ENCODE results near the gene MYO18B.

Gene MYO18B

GRCh38 chr22:25818541-25818940, 76.6 kb downstream of the MYO18B start:
- no peaks in the 10 kb centered on the region for H3K4me1 ChIP-seq (ENCODE audit: control insufficient read depth, insufficient read depth, low read length)
- no peaks in the 10 kb centered on the region for H3K9me3 ChIP-seq (ENCODE audit: control insufficient read depth, insufficient read depth, low read length)
- H3K27me3 ChIP-seq (ENCODE audit: control insufficient read depth, insufficient read depth, low read length): peaks cover 3% of the 10 kb centered on the region
- no peak overlapping the region for H3K9ac ChIP-seq (ENCODE audit: low read depth, low read length)
- H3K4me3 ChIP-seq (ENCODE audit: low read depth, low read length): no peak overlapping the region
- H3K36me3 ChIP-seq (ENCODE audit: control insufficient read depth, insufficient read depth, low read length): no peaks in the 10 kb centered on the region

DNA sequence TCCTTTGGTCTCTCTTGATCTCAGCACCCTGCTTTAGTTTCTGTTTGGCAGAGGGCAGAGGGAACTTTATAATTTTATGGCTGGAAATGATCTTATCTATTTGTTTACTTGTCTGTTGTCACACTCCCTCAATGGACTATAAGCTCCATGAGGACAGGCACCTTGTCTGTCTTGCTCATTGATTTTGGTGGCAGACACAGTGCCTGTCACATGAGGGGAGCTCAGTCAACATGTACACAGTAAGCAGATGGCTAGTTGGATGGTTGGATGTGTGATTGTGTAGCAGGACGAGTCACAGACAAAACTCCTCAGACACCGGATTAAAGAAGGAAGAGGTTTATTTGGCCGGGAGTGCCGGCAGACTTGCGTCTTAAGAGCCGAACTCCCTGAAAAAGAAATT, 80.4 kb downstream of the MYO18B start:
- no peaks in the 10 kb centered on the region for H3K4me1 ChIP-seq (ENCODE audit: control insufficient read depth, insufficient read depth, low read length)
- H3K9ac ChIP-seq (ENCODE audit: low read depth, low read length): no peak overlapping the region
- no peaks in the 10 kb centered on the region for H3K36me3 ChIP-seq (ENCODE audit: control insufficient read depth, insufficient read depth, low read length)
- H3K27me3 ChIP-seq (ENCODE audit: control insufficient read depth, insufficient read depth, low read length): peaks cover 3% of the 10 kb centered on the region
- no peak overlapping the region for H3K4me3 ChIP-seq (ENCODE audit: low read depth, low read length)
- H3K9me3 ChIP-seq (ENCODE audit: control insufficient read depth, insufficient read depth, low read length): no peaks in the 10 kb centered on the region

DNA sequence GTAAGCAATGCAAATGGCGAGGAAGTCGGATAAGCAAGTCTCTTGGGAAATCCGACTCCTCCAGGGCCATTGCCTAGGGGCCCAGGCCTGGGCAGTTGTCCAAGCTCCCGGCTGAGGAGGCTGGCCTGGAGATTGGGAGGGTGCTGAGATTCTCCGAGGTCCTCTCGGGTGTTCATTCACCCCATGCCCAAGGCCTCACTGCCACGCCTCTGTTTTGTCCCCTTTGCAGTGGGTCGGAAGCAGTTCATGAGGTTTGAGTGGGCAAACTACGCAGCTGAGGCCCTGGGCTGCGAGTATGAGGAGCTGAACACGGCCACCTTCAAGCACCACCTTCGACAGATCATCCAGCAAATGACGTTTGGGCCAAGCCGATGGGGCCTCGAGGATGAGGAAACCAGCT, 81.3 kb downstream of the MYO18B start:
- Histone ChIP-seq H3K9me3 (ENCODE audit: control insufficient read depth, insufficient read depth, low read length) (no peaks in the 10 kb centered on the region), H3K4me1 (ENCODE audit: control insufficient read depth, insufficient read depth, low read length) (no peaks in the 10 kb centered on the region), H3K4me3 (ENCODE audit: low read depth, low read length) (no peak overlapping the region), H3K36me3 (ENCODE audit: control insufficient read depth, insufficient read depth, low read length) (no peaks in the 10 kb centered on the region), H3K27me3 (ENCODE audit: control insufficient read depth, insufficient read depth, low read length) (peaks cover 3% of the 10 kb centered on the region), H3K9ac (ENCODE audit: low read depth, low read length) (no peak overlapping the region)

GRCh38 chr22:25824828-25825423, 82.9 kb downstream of the MYO18B start:
- Histone ChIP-seq H3K4me3 (ENCODE audit: low read depth, low read length) (no peak overlapping the region), H3K9ac (ENCODE audit: low read depth, low read length) (no peak overlapping the region), H3K36me3 (ENCODE audit: control insufficient read depth, insufficient read depth, low read length) (no peaks in the 10 kb centered on the region), H3K27me3 (ENCODE audit: control insufficient read depth, insufficient read depth, low read length) (no peaks in the 10 kb centered on the region), H3K9me3 (ENCODE audit: control insufficient read depth, insufficient read depth, low read length) (no peaks in the 10 kb centered on the region), H3K4me1 (ENCODE audit: control insufficient read depth, insufficient read depth, low read length) (no peaks in the 10 kb centered on the region)

- no peaks in the 10 kb centered on the region for H3K27me3 ChIP-seq (ENCODE audit: control insufficient read depth, insufficient read depth, low read length)
- H3K9me3 ChIP-seq (ENCODE audit: control insufficient read depth, insufficient read depth, low read length): no peaks in the 10 kb centered on the region
- no peaks in the 10 kb centered on the region for H3K36me3 ChIP-seq (ENCODE audit: control insufficient read depth, insufficient read depth, low read length)
- H3K4me1 ChIP-seq (ENCODE audit: control insufficient read depth, insufficient read depth, low read length): no peaks in the 10 kb centered on the region
- no peak overlapping the region for H3K4me3 ChIP-seq (ENCODE audit: low read depth, low read length)
- no peak overlapping the region for H3K9ac ChIP-seq (ENCODE audit: low read depth, low read length)
Measured at GRCh38 chr22:25827415-25827814, 85.4 kb downstream of the MYO18B start.

- no peaks in the 10 kb centered on the region for H3K9me3 ChIP-seq (ENCODE audit: control insufficient read depth, insufficient read depth, low read length)
- no peaks in the 10 kb centered on the region for H3K4me1 ChIP-seq (ENCODE audit: control insufficient read depth, insufficient read depth, low read length)
- H3K9ac ChIP-seq (ENCODE audit: low read depth, low read length): no peak overlapping the region
- no peaks in the 10 kb centered on the region for H3K36me3 ChIP-seq (ENCODE audit: control insufficient read depth, insufficient read depth, low read length)
- no peak overlapping the region for H3K4me3 ChIP-seq (ENCODE audit: low read depth, low read length)
- H3K27me3 ChIP-seq (ENCODE audit: control insufficient read depth, insufficient read depth, low read length): no peaks in the 10 kb centered on the region
Measured at GRCh38 chr22:25828422-25828821, 86.4 kb downstream of the MYO18B start.

DNA sequence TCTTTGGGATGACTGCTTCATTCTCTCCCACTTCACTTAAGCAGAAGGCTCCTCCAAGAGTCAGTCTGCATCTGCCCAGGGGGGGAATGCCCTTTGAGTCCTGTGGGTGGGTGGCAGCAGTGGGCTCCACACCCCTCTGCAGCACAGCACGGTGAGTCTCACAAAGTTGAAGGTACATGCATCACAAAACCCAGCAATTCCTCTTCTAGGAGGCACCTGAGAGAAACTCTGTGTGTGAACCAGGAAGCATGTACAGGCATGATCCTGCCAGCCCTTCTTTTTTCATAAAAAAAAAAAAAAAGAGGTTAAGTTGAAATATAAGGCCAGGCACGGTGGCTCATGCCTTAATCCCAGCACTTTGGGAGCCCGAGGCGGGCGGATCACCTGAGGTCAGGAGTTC, 87.2 kb downstream of the MYO18B start:
- Histone ChIP-seq H3K9ac (ENCODE audit: low read depth, low read length) (no peak overlapping the region), H3K36me3 (ENCODE audit: control insufficient read depth, insufficient read depth, low read length) (no peaks in the 10 kb centered on the region), H3K4me3 (ENCODE audit: low read depth, low read length) (no peak overlapping the region), H3K27me3 (ENCODE audit: control insufficient read depth, insufficient read depth, low read length) (no peaks in the 10 kb centered on the region), H3K4me1 (ENCODE audit: control insufficient read depth, insufficient read depth, low read length) (no peaks in the 10 kb centered on the region), H3K9me3 (ENCODE audit: control insufficient read depth, insufficient read depth, low read length) (no peaks in the 10 kb centered on the region)

DNA sequence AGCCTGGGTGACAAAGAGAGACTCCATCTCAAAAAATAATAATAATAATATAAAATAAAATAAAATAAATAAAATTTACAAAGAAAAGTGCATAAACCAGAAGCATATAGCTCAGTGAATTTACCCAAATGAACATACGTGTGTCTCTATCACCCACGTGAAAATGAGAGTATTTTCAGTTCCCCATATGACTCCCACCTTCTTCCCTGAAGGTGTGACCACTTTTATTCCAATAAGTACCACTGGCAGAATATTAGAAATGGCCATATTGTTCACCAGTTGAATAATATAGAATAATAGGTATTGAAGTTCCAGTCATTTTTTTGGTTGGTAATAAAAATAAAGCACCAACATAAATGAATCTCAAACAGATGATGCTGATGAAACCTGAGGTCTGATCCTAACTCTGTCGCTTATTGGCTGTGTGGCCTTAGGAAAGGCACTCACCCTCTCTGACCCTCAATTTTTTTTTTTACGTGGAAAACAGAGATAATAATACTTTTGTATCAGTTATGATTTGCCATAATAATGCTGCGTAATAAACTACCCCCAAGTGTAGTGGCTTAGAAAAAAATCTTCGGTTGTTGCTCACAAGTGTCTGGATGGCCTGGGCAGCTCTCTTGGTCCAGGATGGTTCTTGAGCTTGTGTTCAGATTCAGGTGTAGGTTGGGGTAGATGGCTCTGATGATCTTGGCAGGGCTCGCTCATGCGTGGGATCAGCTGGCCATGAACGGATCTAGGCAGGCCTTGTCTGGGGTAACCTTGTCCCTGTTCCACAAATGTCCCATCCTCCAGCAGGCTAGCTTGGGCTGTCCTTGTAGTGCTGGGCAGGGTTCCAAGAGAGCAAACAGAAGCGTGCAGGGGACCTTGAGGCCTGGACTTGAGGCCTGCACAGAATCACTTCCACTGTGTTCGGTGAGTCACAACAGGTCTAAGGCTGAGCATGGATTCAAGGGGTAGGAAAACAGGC, 88.1 kb downstream of the MYO18B start:
- H3K9ac ChIP-seq (ENCODE audit: low read depth, low read length): no peak overlapping the region
- no peaks in the 10 kb centered on the region for H3K4me1 ChIP-seq (ENCODE audit: control insufficient read depth, insufficient read depth, low read length)
- no peak overlapping the region for H3K4me3 ChIP-seq (ENCODE audit: low read depth, low read length)
- H3K36me3 ChIP-seq (ENCODE audit: control insufficient read depth, insufficient read depth, low read length): no peaks in the 10 kb centered on the region
- H3K9me3 ChIP-seq (ENCODE audit: control insufficient read depth, insufficient read depth, low read length): no peaks in the 10 kb centered on the region
- no peaks in the 10 kb centered on the region for H3K27me3 ChIP-seq (ENCODE audit: control insufficient read depth, insufficient read depth, low read length)

- no peaks in the 10 kb centered on the region for H3K36me3 ChIP-seq (ENCODE audit: control insufficient read depth, insufficient read depth, low read length)
- no peak overlapping the region for H3K9ac ChIP-seq (ENCODE audit: low read depth, low read length)
- no peaks in the 10 kb centered on the region for H3K4me1 ChIP-seq (ENCODE audit: control insufficient read depth, insufficient read depth, low read length)
- H3K9me3 ChIP-seq (ENCODE audit: control insufficient read depth, insufficient read depth, low read length): no peaks in the 10 kb centered on the region
- H3K4me3 ChIP-seq (ENCODE audit: low read depth, low read length): no peak overlapping the region
- H3K27me3 ChIP-seq (ENCODE audit: control insufficient read depth, insufficient read depth, low read length): no peaks in the 10 kb centered on the region
Measured at GRCh38 chr22:25833091-25833490, 91.1 kb downstream of the MYO18B start.

DNA sequence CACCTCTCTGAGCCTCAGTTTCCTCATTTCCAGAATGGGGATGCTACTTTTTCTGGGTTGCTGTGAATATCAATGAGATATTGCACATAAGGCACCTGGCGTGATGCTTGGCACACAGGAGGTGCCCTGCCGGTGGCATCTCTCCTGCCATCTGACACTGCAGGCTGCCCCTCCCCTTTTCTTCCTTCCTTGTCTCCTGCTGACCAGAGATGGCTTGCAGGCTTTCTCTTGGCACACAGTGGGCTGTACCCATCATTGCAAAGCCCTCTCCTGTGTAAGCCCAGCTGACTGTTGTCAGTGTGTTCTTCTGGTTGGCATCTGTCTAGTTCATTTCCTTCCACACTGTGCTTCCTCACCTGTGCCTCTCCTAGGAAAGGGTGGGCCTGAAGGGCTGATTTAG, 91.7 kb downstream of the MYO18B start:
- no peaks in the 10 kb centered on the region for H3K36me3 ChIP-seq (ENCODE audit: control insufficient read depth, insufficient read depth, low read length)
- H3K9ac ChIP-seq (ENCODE audit: low read depth, low read length): no peak overlapping the region
- no peaks in the 10 kb centered on the region for H3K9me3 ChIP-seq (ENCODE audit: control insufficient read depth, insufficient read depth, low read length)
- H3K4me3 ChIP-seq (ENCODE audit: low read depth, low read length): no peak overlapping the region
- no peaks in the 10 kb centered on the region for H3K4me1 ChIP-seq (ENCODE audit: control insufficient read depth, insufficient read depth, low read length)
- H3K27me3 ChIP-seq (ENCODE audit: control insufficient read depth, insufficient read depth, low read length): no peaks in the 10 kb centered on the region

GRCh38 chr22:25834490-25834889, 92.5 kb downstream of the MYO18B start:
- H3K9me3 ChIP-seq (ENCODE audit: control insufficient read depth, insufficient read depth, low read length): no peaks in the 10 kb centered on the region
- no peak overlapping the region for H3K4me3 ChIP-seq (ENCODE audit: low read depth, low read length)
- no peaks in the 10 kb centered on the region for H3K27me3 ChIP-seq (ENCODE audit: control insufficient read depth, insufficient read depth, low read length)
- H3K9ac ChIP-seq (ENCODE audit: low read depth, low read length): no peak overlapping the region
- no peaks in the 10 kb centered on the region for H3K36me3 ChIP-seq (ENCODE audit: control insufficient read depth, insufficient read depth, low read length)
- no peaks in the 10 kb centered on the region for H3K4me1 ChIP-seq (ENCODE audit: control insufficient read depth, insufficient read depth, low read length)

- no peaks in the 10 kb centered on the region for H3K27me3 ChIP-seq (ENCODE audit: control insufficient read depth, insufficient read depth, low read length)
- no peaks in the 10 kb centered on the region for H3K36me3 ChIP-seq (ENCODE audit: control insufficient read depth, insufficient read depth, low read length)
- no peaks in the 10 kb centered on the region for H3K4me1 ChIP-seq (ENCODE audit: control insufficient read depth, insufficient read depth, low read length)
- no peak overlapping the region for H3K4me3 ChIP-seq (ENCODE audit: low read depth, low read length)
- no peak overlapping the region for H3K9ac ChIP-seq (ENCODE audit: low read depth, low read length)
- no peaks in the 10 kb centered on the region for H3K9me3 ChIP-seq (ENCODE audit: control insufficient read depth, insufficient read depth, low read length)
Measured at GRCh38 chr22:25835348-25835747, 93.4 kb downstream of the MYO18B start.

Measured in iPS-15b (cell line).